Adrenal gland (tissue), 5 donors: ENCODE data around the gene MCTP2.

Source experiments
- CTCF ChIP-seq, 6 experiments: fragments of 450-650 bp in 4 of 6; fragments of 200-600 bp in 2 of 6; sonication (generic) in 1 of 6; IDR thresholded peaks; 1 replicate in 5 of 6; 2 replicates in 1 of 6; pipeline versions ENCODE4 v1.5.1 to v1.8.0; 2016 to 2021; ENCODE audit warnings: antibody characterized with exemption in 6 of 6, mild to moderate bottlenecking in 2 of 6, moderate library complexity in 1 of 6
- POLR2A ChIP-seq, 2 donors: fragments of 450-650 bp; IDR thresholded peaks; one replicate each; pipeline ENCODE4 v1.6.1; 2017; ENCODE audit warnings: antibody characterized with exemption in 2 of 2, mild to moderate bottlenecking in 2 of 2, moderate library complexity in 1 of 2
- donor health status: DM: no; HTN: no; CAD: no.

GRCh38 chr15:94306700-94307650 is 75.6 kb downstream of the MCTP2 start:
- TF ChIP-seq CTCF (IDR thresholded peaks at IDR 0.05), result no peak
- TF ChIP-seq POLR2A (IDR thresholded peaks at IDR 0.05), result no peak
